Erythroblast (primary cell): ENCODE measurements around the gene FAM151A.

Source experiments
- GATA1 ChIP-seq: IDR thresholded peaks from 2 replicates; pipeline ENCODE4 v1.6.1; 2011; ENCODE audit warnings: low read depth, mild to moderate bottlenecking, control low read depth, low read length, moderate library complexity
- POLR2A ChIP-seq: IDR thresholded peaks from 2 replicates; pipeline ENCODE4 v1.6.1; 2011; ENCODE audit warnings: mild to moderate bottlenecking, low read length

DNA sequence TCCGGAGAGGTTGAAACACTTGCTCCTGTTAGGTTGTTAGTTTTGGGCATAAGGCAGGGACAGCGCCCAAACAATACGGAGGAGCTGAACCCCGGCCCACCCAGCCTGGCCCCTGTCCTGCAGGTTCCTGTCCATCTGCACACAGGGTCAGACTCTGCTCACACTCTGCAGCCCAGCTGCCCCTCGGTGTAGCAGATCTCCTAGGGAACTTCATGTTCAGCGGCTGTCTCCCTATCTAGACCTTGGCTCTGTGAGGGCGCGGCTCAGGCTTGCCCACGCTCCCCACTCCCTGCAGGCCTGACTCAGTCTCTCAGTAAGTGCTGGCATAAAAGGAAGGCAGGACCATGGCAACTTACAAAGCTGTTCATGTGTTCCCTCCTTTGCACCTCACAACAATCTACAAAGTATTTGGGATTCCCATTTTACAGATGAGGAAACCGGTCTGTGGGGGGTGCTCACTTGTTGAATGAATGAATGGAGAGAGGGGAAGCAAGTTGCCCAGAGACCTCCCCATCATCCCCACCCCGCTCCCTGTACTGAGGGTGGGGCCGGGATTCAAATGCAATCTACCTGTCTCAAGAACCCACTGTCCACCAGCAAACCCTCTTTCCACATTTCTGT lies 49.1 kb downstream of the FAM151A start:
- no peak for TF ChIP-seq POLR2A
- TF ChIP-seq GATA1: no peak
